ENCODE results near the gene PEPD.

PEPD gene

DNA sequence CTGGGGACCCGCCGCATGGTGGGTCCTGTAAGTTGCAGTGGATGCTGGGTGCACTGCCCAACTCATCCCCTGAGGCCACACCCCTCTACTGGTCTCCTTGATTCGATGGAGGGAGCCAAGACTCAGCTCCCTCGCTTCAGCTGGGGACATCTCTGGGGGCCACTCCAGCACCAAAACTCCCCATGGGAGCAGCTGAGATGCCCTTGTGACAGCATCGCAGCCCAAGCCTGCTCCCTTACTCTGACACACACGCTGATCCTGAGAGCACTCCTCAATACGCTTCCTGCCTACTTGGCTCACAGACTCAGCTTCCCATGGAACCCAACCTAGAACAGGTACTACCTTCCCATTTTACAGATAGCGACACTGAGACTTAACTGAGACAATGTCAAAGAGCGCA is 56.2 kb downstream of the PEPD start:
- H3K4me3 ChIP-seq (replicated peaks; ENCODE audit: insufficient read depth, low read length): no peak overlapping the region
- TF ChIP-seq, protein P1, sequence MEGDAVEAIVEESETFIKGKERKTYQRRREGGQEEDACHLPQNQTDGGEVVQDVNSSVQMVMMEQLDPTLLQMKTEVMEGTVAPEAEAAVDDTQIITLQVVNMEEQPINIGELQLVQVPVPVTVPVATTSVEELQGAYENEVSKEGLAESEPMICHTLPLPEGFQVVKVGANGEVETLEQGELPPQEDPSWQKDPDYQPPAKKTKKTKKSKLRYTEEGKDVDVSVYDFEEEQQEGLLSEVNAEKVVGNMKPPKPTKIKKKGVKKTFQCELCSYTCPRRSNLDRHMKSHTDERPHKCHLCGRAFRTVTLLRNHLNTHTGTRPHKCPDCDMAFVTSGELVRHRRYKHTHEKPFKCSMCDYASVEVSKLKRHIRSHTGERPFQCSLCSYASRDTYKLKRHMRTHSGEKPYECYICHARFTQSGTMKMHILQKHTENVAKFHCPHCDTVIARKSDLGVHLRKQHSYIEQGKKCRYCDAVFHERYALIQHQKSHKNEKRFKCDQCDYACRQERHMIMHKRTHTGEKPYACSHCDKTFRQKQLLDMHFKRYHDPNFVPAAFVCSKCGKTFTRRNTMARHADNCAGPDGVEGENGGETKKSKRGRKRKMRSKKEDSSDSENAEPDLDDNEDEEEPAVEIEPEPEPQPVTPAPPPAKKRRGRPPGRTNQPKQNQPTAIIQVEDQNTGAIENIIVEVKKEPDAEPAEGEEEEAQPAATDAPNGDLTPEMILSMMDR (IDR thresholded peaks at IDR 0.05; ENCODE audit: insufficient read depth, low read length): no peak
- TF ChIP-seq GABPA (IDR thresholded peaks at IDR 0.05; ENCODE audit: low read depth): no peak
- H3K27me3 ChIP-seq (ENCODE audit: insufficient read depth, poor library complexity, severe bottlenecking): no peaks in the 10 kb centered on the region
- DNase-seq (ENCODE audit: low read depth in 1 of 2, low spot score in 1 of 2): no peak
- no peak overlapping the region for H3K27ac ChIP-seq (replicated peaks)

DNA sequence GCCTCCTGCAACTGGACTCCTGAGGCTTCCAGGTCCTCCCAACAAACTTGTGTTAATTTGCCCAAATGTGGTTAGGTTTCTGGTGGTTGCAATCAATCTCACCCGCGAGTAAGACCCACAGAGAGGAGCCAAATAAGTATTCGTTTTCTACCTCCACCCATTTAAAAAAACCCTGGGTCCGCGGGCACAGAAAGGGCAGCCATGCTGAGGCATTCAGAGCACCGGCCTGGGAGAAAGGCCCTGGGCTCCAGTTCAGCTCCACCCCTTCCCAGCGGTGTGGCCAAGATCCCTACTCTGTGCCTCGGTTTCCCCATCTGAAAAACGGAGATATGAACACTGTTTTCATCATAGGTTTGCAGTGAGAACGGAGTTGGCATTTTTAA is 56.9 kb downstream of the PEPD start:
- H3K27ac ChIP-seq (replicated peaks): no peak overlapping the region
- no peak for DNase-seq (ENCODE audit: low read depth in 1 of 2, low spot score in 1 of 2)
- H3K4me3 ChIP-seq (replicated peaks; ENCODE audit: insufficient read depth, low read length): no peak overlapping the region
- TF ChIP-seq GABPA (IDR thresholded peaks at IDR 0.05; ENCODE audit: low read depth) (no peak), POLR2AphosphoS5 (IDR thresholded peaks at IDR 0.05; ENCODE audit: low read depth) (no peak), SPI1 (IDR thresholded peaks at IDR 0.05; ENCODE audit: borderline replicate concordance, low read depth) (no peak)
- TF ChIP-seq, protein P1 (IDR thresholded peaks at IDR 0.05; ENCODE audit: insufficient read depth, low read length): no peak
- TF ChIP-seq, protein P2, sequence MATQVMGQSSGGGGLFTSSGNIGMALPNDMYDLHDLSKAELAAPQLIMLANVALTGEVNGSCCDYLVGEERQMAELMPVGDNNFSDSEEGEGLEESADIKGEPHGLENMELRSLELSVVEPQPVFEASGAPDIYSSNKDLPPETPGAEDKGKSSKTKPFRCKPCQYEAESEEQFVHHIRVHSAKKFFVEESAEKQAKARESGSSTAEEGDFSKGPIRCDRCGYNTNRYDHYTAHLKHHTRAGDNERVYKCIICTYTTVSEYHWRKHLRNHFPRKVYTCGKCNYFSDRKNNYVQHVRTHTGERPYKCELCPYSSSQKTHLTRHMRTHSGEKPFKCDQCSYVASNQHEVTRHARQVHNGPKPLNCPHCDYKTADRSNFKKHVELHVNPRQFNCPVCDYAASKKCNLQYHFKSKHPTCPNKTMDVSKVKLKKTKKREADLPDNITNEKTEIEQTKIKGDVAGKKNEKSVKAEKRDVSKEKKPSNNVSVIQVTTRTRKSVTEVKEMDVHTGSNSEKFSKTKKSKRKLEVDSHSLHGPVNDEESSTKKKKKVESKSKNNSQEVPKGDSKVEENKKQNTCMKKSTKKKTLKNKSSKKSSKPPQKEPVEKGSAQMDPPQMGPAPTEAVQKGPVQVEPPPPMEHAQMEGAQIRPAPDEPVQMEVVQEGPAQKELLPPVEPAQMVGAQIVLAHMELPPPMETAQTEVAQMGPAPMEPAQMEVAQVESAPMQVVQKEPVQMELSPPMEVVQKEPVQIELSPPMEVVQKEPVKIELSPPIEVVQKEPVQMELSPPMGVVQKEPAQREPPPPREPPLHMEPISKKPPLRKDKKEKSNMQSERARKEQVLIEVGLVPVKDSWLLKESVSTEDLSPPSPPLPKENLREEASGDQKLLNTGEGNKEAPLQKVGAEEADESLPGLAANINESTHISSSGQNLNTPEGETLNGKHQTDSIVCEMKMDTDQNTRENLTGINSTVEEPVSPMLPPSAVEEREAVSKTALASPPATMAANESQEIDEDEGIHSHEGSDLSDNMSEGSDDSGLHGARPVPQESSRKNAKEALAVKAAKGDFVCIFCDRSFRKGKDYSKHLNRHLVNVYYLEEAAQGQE (IDR thresholded peaks at IDR 0.05; ENCODE audit: insufficient replicate concordance, low read depth): no peak
- H3K27me3 ChIP-seq (ENCODE audit: insufficient read depth, poor library complexity, severe bottlenecking): no peaks in the 10 kb centered on the region

DNA sequence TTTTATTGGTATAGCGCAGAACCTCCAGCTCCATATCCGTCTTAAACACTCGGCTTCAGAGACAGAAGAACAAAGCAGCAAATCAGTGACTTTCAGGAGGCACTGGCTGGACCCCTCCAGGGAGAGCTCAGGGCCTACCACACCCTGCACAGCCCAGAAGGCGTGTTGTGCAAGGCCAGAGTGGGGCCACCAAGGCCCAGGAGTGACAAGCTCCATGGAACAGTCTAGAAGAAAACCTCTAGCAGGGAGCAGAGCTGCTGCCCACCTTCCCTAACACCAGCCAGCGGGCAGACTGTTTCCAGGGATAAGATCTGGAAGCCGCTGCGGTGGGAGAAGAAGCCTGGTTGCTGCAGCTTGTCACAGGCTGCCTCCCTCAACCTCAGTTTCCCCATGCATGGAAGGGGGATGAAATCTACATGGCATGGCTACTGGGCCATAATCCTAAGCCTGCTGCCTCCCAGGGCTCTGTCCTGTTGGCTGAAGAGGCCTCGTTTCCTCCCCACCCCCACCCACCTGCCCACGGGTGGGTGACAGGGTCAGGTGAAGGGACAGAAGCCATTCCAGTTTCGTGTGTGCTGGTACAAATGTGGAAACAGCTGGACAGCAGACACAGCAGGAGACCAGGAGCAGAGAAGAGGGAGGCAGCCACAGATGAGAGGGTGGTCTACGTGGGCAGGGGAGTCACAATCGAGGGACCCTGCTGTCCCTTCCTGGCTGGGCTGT is 57.4 kb downstream of the PEPD start:
- no peak for TF ChIP-seq GABPA (IDR thresholded peaks at IDR 0.05; ENCODE audit: low read depth)
- no peak for TF ChIP-seq SPI1 (IDR thresholded peaks at IDR 0.05; ENCODE audit: borderline replicate concordance, low read depth)
- TF ChIP-seq, protein P2 (IDR thresholded peaks at IDR 0.05; ENCODE audit: insufficient replicate concordance, low read depth): no peak
- TF ChIP-seq, protein P1 (IDR thresholded peaks at IDR 0.05; ENCODE audit: insufficient read depth, low read length): no peak
- TF ChIP-seq POLR2AphosphoS5 (IDR thresholded peaks at IDR 0.05; ENCODE audit: low read depth): no peak
- Histone ChIP-seq H3K27me3 (ENCODE audit: insufficient read depth, poor library complexity, severe bottlenecking) (no peaks in the 10 kb centered on the region), H3K27ac (replicated peaks) (no peak overlapping the region), H3K4me3 (replicated peaks; ENCODE audit: insufficient read depth, low read length) (no peak overlapping the region)
- DNase-seq (ENCODE audit: low read depth in 1 of 2, low spot score in 1 of 2): no peak

DNA sequence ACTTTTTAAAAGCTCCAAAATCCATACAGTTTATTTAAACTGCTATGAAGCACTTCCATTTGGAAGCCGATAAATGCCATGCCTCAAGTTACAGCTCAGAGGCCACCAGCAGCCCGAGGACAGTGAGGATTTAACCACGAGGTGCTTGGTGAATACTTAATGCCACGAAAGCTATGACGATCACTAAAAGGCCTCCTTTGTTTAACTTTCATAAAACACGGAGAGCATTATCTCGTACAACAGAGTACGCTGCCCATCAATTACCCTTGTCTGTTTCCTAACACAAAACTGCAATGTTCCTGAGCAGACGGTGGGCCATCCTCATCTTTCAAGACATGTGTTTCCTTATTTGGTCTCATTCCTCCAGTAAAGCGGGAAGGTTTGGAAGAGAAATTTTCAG is 58.4 kb downstream of the PEPD start:
- no peak for DNase-seq (ENCODE audit: low read depth in 1 of 2, low spot score in 1 of 2)
- Histone ChIP-seq H3K27ac (replicated peaks) (no peak overlapping the region), H3K4me3 (replicated peaks; ENCODE audit: insufficient read depth, low read length) (no peak overlapping the region), H3K27me3 (ENCODE audit: insufficient read depth, poor library complexity, severe bottlenecking) (no peaks in the 10 kb centered on the region)
- TF ChIP-seq, protein P1 (IDR thresholded peaks at IDR 0.05; ENCODE audit: insufficient read depth, low read length): no peak
- TF ChIP-seq SPI1 (IDR thresholded peaks at IDR 0.05; ENCODE audit: borderline replicate concordance, low read depth) (no peak), GABPA (IDR thresholded peaks at IDR 0.05; ENCODE audit: low read depth) (no peak), POLR2AphosphoS5 (IDR thresholded peaks at IDR 0.05; ENCODE audit: low read depth) (no peak)
- TF ChIP-seq, protein P2 (IDR thresholded peaks at IDR 0.05; ENCODE audit: insufficient replicate concordance, low read depth): no peak

Data from HL-60 (cell line).